A673 (cell line): ENCODE measurements around the gene PTPN12. TPM values are rescaled to one million over a fixed set of nuclear protein-coding genes. Genes with fewer than 3 reads are reported as not detected.

Experiments
- BruUV-seq: library from RNA; stranded (reverse); fragments of 400-500 nt; replicated peaks from 2 replicates; lab custom pipeline; 2021; lab: Mats Ljungman, UMichigan
- CTCF ChIA-PET: fragments of 300-600 bp; sonication (Branson Sonifier 250); formaldehyde crosslinking; loops from one replicate; lab custom pipeline; 2022; ENCODE audit warnings: antibody characterized with exemption; lab: Charles Lee
- POLR2A ChIA-PET: fragments of 300-600 bp; sonication (Branson Sonifier 250); formaldehyde crosslinking; loops from one replicate; lab custom pipeline; 2022; ENCODE audit warnings: antibody characterized with exemption; ENCODE audit not compliant: low non-redundant PET; lab: Charles Lee
- DNase-seq: peaks from one replicate; pipeline ENCODE4 v3.0.0-alpha.2; 2015; ENCODE audit warnings: low spot score
- H3K27ac ChIP-seq: fragments of 200-600 bp; sonication (generic); 2 replicates; pipeline ENCODE4 v1.5.1; 2016; ENCODE audit warnings: mixed run types, low read depth, mild to moderate bottlenecking, mixed read lengths, antibody characterized with exemption, low read length; ENCODE audit not compliant: poor library complexity, severe bottlenecking
- H3K27me3 ChIP-seq: fragments of 200-600 bp; sonication (generic); replicated peaks from 2 replicates; pipeline ENCODE4 v1.6.1; 2017; ENCODE audit warnings: mixed run types, low read depth, mild to moderate bottlenecking, mixed read lengths, antibody characterized with exemption, low read length; ENCODE audit not compliant: insufficient read depth, poor library complexity
- H3K36me3 ChIP-seq: fragments of 200-600 bp; sonication (generic); 2 replicates; pipeline ENCODE4 v1.6.1; 2016; ENCODE audit warnings: mixed run types, mild to moderate bottlenecking, mixed read lengths, antibody characterized with exemption, low read length; ENCODE audit not compliant: insufficient read depth, poor library complexity, severe bottlenecking
- H3K4me1 ChIP-seq: fragments of 200-600 bp; sonication (generic); 2 replicates; pipeline ENCODE4 v1.6.1; 2017; ENCODE audit warnings: mixed run types, mild to moderate bottlenecking, mixed read lengths, antibody characterized with exemption, low read length; ENCODE audit not compliant: insufficient read depth, poor library complexity, severe bottlenecking
- H3K4me3 ChIP-seq: fragments of 200-600 bp; sonication (generic); 2 replicates; pipeline ENCODE4 v1.5.1; 2016; ENCODE audit warnings: low read depth, mixed run types, mild to moderate bottlenecking, mixed read lengths, low read length; ENCODE audit not compliant: poor library complexity, severe bottlenecking
- H3K9me3 ChIP-seq: fragments of 200-600 bp; sonication (generic); 2 replicates; pipeline ENCODE4 v1.6.1; 2016; ENCODE audit warnings: mixed run types, low read depth, mild to moderate bottlenecking, mixed read lengths, antibody characterized with exemption, low read length; ENCODE audit not compliant: poor library complexity, severe bottlenecking
- EZH2 ChIP-seq: fragments of 200-600 bp; sonication (generic); IDR thresholded peaks from 2 replicates; pipeline ENCODE4 v1.6.1; 2017; ENCODE audit warnings: borderline replicate concordance, low read depth, mild to moderate bottlenecking, mixed read lengths, antibody characterized with exemption, low read length; ENCODE audit not compliant: poor library complexity, severe bottlenecking
- intact Hi-C: fragments of 100-400 bp; cut with micrococcal nuclease; formaldehyde crosslinking; loops from one replicate; pipeline ENCODE4 v1.10.0; 2022; ENCODE audit not compliant: unreplicated experiment
- total RNA-seq: library from RNA; stranded (reverse); gene quantifications from 2 replicates; pipeline ENCODE4 v1.2.3, GENCODE V29; 2021
- TF ChIP-seq, protein P1 (sequence below): fragments of 300-800, 200-600 bp; sonication (generic); conservative IDR thresholded peaks from 2 replicates; pipeline ENCODE4 v1.5.1; 2017; ENCODE audit warnings: low read depth, mild to moderate bottlenecking, antibody characterized with exemption, low read length, moderate library complexity, mixed read lengths

PTPN12 gene
- total RNA-seq, 1 experiment from 2014 or later, result 63.3 TPM

DNA sequence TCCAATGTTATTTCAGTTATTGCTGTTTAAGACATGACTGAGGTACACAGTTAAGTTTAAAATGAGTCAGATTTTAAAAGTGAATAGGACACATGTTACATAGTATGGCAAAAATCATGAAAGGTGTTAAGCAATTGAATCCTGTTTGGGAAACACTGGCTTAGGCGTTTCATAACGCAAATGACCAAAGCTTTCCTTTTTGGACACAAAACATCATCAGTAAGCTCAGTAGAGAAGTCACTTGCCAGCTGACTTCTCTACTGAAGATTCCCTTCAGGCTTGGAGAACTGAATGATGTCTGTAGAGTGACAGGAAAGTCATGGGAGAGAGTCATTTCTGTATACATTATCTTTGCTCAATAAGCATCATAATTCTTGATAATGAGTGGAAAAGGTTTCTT lies 94.7 kb downstream of the PTPN12 start:
- DNase-seq, result no peak
- Histone ChIP-seq H3K4me3 (no peak overlapping the region), H3K27me3 (no peaks in the 10 kb centered on the region), H3K36me3 (peaks cover 19% of the 10 kb centered on the region), H3K9me3 (no peaks in the 10 kb centered on the region), H3K4me1 (no peaks in the 10 kb centered on the region), H3K27ac (no peak overlapping the region)
- CTCF ChIA-PET, result no interaction called here
- intact Hi-C loops, result no loop called here
- TF ChIP-seq, protein P1, sequence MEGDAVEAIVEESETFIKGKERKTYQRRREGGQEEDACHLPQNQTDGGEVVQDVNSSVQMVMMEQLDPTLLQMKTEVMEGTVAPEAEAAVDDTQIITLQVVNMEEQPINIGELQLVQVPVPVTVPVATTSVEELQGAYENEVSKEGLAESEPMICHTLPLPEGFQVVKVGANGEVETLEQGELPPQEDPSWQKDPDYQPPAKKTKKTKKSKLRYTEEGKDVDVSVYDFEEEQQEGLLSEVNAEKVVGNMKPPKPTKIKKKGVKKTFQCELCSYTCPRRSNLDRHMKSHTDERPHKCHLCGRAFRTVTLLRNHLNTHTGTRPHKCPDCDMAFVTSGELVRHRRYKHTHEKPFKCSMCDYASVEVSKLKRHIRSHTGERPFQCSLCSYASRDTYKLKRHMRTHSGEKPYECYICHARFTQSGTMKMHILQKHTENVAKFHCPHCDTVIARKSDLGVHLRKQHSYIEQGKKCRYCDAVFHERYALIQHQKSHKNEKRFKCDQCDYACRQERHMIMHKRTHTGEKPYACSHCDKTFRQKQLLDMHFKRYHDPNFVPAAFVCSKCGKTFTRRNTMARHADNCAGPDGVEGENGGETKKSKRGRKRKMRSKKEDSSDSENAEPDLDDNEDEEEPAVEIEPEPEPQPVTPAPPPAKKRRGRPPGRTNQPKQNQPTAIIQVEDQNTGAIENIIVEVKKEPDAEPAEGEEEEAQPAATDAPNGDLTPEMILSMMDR, result no peak
- POLR2A ChIA-PET, result no interaction called here
- BruUV-seq, result no TSS peak

DNA sequence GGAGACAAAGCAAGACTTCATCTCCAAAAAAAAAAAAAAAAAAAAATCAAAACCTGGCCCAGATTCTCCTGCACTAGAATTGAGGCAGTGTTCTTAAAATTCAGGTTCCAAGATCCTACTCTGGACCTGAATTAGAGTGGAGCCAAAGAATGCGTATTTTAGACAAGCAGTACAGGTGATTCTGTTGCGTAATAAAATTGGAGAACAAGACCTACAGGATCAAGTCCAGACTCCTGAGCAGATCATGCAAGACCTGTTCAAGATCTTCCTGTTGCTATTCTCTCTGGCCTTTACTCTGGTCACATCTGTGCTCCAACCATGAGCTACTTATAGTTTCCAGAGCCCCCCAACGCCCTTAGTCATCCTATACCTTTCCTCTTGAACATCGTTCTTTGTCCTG lies 107.7 kb downstream of the PTPN12 start:
- no TSS peak for BruUV-seq
- Histone ChIP-seq H3K4me1 (peaks cover 2% of the 10 kb centered on the region), H3K27ac (no peak overlapping the region), H3K4me3 (no peak overlapping the region), H3K27me3 (no peaks in the 10 kb centered on the region), H3K9me3 (no peaks in the 10 kb centered on the region), H3K36me3 (no peaks in the 10 kb centered on the region)
- TF ChIP-seq, protein P1, result no peak
- TF ChIP-seq EZH2, result no peak
- intact Hi-C loops, result loop anchor here (5.0 kb wide), 1 partner anchor 107 kb away; the partner anchor contains the start of gene PTPN12
- DNase-seq, result no peak
- CTCF ChIA-PET, result no interaction called here
- POLR2A ChIA-PET, result no interaction called here

DNA sequence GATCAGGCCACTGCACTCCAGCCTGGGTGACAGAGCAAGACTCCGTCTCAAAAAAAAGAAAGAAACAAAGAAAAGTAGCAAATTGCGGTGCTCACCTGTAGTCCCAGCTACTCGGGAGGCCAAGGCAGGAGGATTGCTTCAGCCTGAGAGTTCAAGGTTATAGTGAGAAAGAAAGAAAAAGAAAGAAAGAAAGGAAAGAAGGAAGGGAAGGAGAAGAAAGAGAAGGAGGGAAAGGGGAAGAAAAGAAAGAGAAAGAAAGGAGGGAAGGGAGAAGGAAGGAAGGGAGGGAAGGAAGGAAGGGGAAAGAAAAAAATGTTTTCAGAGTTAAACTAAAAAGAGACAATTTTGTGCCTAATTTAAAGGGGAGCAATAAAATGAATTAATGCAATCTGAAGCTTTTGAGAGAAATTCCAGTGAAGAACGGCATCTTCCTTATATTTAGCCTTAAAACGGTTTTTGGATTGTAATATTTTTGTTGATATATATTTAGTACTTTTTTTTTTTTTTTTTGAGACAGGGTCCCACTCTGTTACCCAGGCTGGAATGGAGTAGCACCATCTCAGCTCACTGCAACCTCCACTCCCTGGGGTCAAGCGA lies 111.7 kb downstream of the PTPN12 start:
- Histone ChIP-seq H3K9me3 (no peaks in the 10 kb centered on the region), H3K27ac (no peak overlapping the region), H3K27me3 (no peaks in the 10 kb centered on the region), H3K4me1 (peaks cover 2% of the 10 kb centered on the region), H3K36me3 (no peaks in the 10 kb centered on the region), H3K4me3 (no peak overlapping the region)
- BruUV-seq, result no TSS peak
- no peak for TF ChIP-seq EZH2
- TF ChIP-seq, protein P1, result no peak
- intact Hi-C loops, result loop anchor here (5.0 kb wide), 1 partner anchor 112 kb away; the partner anchor contains the start of gene PTPN12
- ChIA-PET POLR2A (no interaction called here), CTCF (interaction anchor here (0.7 kb wide), 1 partner anchor 47 kb away, joined by 12 read pairs; no protein-coding TSS in a partner anchor)
- no peak for DNase-seq
